ENCODE results near the gene RPUSD4.

GRCh38 chr11:126159719-126160344 is 51.6 kb downstream of the RPUSD4 start:
- no peak for TF ChIP-seq CTCF (IDR thresholded peaks at IDR 0.05)
- TF ChIP-seq POLR2A (IDR thresholded peaks at IDR 0.05) = no peak

All from heart left ventricle (tissue), 13 donors.